ACHN (cell line): ENCODE results near the gene ALOX5AP.
A peak's percentile ranks its signal among the peaks of the same experiment; 100 is the strongest.

Experiments
- DNase-seq: peaks from one replicate; pipeline ENCODE4 v3.0.0-alpha.2; 2015
- in situ Hi-C: cut with HindIII; loops from 2 replicates; pipeline ENCODE4 v1.10.0; 2017; ENCODE audit warnings: low sequenced_read_pairs, low pct_ligation_motif_present, low pct_unique_long_range_greater_than_20kb

Gene ALOX5AP

DNA sequence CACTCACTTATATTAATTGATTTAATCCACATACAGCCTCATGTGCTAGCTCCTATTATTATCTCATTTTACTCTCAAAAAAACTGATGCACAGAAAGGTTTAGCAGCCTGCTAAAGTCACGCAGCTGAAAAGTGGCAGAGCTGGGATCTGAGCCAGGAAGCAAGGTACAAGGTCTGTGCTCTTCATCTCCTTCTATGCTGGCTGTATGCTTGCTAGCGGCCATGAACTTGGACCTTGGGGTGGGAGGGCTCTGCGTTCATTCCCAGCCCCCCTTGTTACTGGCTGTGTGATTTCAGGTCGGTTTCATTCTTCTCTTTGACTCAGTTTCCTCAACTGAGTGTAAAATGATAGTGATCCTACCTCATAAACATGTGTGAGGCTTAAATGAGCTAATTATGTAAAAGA is 69.8 kb downstream of the ALOX5AP start:
- in situ Hi-C loops, result no loop called here
- DNase-seq, result no peak

DNA sequence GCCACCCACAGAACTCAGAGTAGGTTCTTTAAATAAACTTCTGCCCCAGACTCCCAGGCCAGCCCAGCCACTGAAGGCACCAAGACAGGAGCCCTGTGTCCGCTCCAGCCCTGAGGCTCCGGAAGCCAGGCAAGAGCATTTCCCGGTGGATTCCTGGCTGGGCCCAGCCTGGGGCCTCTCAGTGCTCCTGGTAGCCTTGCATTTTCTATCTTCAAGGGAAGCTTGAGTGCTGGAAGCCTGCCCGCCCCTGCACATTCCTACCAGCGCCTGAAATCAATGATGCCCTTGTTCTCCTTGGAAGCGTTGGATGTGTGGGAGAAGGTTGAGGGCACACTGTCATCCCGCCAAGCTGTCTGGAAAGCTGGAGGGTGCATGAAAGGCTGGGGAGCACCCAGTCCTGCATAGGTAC is 70.3 kb downstream of the ALOX5AP start:
- no peak for DNase-seq
- in situ Hi-C loops, result no loop called here

DNA sequence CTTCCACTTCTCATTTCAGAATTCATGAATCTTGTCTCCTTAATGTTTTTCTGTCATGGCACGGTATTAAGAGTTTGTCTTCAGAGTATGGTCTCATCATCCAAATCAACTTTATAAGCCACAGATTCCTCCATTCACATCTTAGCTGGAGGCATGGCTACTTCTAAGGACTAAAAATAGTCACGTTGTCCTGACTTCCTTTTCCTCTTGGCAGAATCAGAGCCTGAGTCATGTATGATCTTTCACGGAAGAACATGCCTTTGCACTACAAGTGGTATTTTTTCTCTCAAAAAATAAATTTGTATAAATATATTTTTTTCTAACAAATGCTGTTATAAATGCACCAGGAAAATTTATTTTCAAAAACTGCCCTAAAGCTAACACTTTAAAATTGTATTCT is 71.4 kb downstream of the ALOX5AP start:
- in situ Hi-C loops, result no loop called here
- DNase-seq, result peak; percentile 35

DNA sequence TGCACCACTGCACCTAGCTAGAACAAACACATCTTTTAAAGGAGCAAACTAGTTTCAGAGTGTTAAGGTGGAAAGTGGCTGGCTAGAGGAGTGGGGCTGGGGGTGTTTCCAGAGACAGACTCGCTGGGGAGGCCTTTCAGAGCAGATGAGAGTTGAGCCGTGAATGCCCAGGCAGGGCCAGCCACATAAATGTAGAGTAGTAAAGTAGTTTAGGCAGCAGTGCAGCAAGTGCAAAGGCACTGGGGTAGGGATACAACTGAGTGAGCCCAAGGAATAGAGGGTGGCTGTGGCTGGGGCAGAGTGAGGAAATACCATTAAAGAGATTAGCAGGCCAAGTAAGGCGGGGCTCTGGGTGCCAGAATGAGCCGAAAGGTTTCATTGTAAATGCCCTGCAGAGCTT is 72.0 kb downstream of the ALOX5AP start:
- no peak for DNase-seq
- in situ Hi-C loops, result no loop called here

DNA sequence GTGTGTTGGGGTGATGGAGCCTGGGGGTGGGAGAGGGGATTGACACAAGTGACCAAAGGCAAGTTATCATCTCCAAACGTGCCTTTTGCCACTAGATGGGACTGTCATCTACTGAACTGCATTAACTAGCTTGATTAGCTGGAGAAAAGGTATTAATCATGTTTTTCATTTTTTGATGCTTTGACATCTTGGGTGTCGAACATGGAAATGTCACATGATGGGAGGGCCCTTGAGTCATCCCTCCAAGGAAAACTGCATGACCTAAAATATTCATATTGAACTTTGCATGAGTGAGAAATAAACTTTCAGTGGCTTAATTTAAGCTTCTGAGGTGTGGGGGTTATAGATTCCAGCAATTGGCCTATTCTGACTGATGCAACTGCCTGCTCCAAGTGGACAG is 73.3 kb downstream of the ALOX5AP start:
- in situ Hi-C loops, result no loop called here
- no peak for DNase-seq

DNA sequence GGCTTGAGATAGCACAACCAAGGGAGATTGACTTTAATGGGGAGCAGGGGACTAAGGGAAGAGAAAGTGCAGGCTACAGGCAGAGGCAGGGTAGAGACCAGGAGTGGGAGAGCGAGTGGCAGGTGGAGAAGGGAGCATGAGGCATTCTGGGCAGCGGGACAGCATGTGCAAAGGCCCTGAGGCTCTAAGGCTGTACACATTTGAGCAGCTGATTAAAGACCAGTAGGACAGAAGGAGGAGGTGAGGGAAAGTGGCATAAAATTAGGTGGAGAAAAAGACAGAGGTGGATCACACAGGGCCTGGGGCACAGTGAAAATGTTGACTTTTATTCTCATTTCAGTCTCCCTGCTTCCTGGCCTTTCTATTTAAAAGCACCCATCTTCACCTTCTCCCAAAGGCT is 74.4 kb downstream of the ALOX5AP start:
- in situ Hi-C loops, result no loop called here
- DNase-seq, result no peak

DNA sequence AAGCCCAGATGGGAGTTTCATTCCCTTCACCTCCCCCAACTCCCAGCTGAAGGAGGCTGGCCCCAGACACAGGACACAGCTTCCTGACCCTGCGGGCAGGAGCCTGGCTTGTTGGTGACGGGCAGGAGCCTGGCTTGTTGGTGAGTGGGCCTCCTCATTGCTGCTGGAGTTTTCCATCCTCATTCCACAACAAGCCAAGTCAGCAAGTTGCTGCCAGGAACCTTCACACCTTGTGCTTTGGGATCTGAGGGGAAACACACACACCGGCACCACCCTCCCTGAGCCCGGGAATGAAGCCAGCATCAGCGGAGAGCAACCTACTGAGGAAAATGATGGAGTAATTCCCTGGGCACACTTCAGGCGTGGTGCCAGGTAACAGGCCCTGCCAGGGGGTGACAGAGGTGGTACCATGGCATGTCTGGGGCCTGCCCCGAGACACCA is 74.9 kb downstream of the ALOX5AP start:
- DNase-seq, result no peak
- in situ Hi-C loops, result no loop called here

DNA sequence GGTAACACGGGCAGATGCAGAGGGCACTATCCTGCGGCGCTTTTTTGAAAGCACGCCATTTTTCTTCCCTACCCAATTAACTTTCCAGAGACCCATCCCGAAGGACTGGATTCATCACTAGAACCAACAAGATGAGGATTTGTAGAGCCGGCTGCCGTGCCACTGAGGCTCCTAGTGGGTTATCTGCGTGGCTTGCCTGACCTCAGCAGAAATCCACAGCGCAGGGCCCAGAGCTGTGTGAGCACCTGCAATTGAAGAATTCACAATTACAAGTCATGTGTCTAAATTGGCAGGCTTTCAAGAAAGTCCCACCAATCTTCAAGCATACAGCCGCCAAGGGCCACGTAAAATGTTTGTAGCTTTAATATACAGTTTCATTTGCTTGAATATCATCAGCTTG is 75.5 kb downstream of the ALOX5AP start:
- in situ Hi-C loops, result no loop called here

More for the DNA sequence above, 75.5 kb downstream of the ALOX5AP start:
- no peak for DNase-seq
